ENCODE data around the gene LTBP1. TPM values are rescaled to one million over a fixed set of nuclear protein-coding genes. Genes with fewer than 3 reads are reported as not detected.

LTBP1 gene
- polyA plus RNA-seq: 9.2 to 16.7 TPM (median 9.3 TPM) in 3 replicates
- 1.2 TPM for polyA plus RNA-seq (2011; ENCODE audit: low read depth)
- 2.9 and 3.2 TPM in 2 replicates for polyA plus RNA-seq (2011; cell fraction: cytosol; rRNA removed)
- 22.7 and 23.4 TPM in 2 replicates for polyA plus RNA-seq (2011; cell fraction: nucleus; rRNA removed)
- polyA plus RNA-seq (2012; ENCODE audit: low replicate concordance): 1.9 and 8.7 TPM in 2 replicates
- 19.8 to 31.3 TPM (median 22.8 TPM) in 3 replicates for polyA minus RNA-seq
- 9.0 TPM for polyA minus RNA-seq (2011; cell fraction: cytosol; rRNA and poly(A)+ RNA removed)
- polyA minus RNA-seq (2011; cell fraction: nucleus; rRNA and poly(A)+ RNA removed): 20.9 and 44.6 TPM in 2 replicates

DNA sequence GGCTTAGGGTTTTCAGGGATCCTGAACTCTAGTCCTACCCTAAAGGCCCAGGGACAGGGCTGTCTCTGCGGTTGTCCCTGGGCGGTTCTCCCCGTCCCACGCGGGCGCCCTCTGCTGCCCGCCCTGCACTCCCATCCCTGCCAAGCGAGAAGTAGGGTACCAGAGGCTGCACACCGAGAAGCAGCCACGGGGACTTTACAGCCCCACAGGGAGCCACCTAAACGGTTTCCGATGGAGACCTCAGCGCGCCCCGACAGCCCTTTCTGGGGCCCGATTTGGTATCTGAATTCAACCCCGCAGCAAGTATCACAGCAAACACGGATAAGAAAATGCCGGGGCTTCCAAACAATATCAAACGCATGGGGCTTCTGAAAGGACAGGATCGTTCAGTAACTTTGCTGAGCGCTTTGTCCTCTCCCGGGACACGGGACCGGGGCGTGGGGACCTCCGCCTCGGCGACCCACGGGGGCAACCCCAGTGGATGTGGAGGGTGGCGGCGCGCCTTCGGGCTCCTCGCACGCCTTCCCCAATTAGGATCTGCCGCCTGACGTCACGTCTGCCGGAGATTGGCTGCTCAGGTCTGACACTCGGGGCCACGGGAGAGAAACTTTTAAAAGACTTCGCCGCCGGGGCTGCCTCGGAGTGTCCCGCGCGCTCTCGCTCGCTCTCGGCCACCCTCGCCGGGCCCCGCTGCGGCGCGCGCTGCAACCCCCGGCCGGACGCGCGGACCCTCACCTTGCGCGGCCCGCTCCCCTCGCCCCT is at the start of gene LTBP1:
Gene LTBP1, plus strand, starts transcription at position 640 of the 762 bp plus-strand sequence. CDS start 372 bp downstream, outside the sequence.
- Histone ChIP-seq H3K9me1 (ENCODE audit: control insufficient read depth, extremely low read depth, insufficient read depth, low read length) (no peaks in the 10 kb centered on the region), H3K4me1 (ENCODE audit: control insufficient read depth, extremely low read depth, insufficient read depth, low read length) (no peaks in the 10 kb centered on the region), H3K4me2 (ENCODE audit: control insufficient read depth, extremely low read depth, insufficient read depth, low read depth, low read length) (peak within 1 kb of the TSS; percentile 85), H3K79me2 (ENCODE audit: control insufficient read depth, insufficient read depth, low read length) (no peaks in the 10 kb centered on the region), H3K36me3 (ENCODE audit: control insufficient read depth in 2 of 2, extremely low read depth in 1 of 2, insufficient read depth in 2 of 2, low read length in 2 of 2) (no peaks in the 10 kb centered on the region), H3K27me3 (ENCODE audit: control insufficient read depth, extremely low read depth, insufficient read depth, low read length) (no peaks in the 10 kb centered on the region), H3K4me3 (ENCODE audit: control insufficient read depth in 2 of 3, extremely low read depth in 1 of 3, insufficient read depth in 2 of 3, low read depth in 1 of 3, low read length in 3 of 3) (peak within 1 kb of the TSS; percentile 50 to 77 (median 71)), H3K9me3 (ENCODE audit: control insufficient read depth, low read depth, low read length) (no peaks in the 10 kb centered on the region), H3K27ac (ENCODE audit: control insufficient read depth, insufficient read depth, low read length) (no peak within 1 kb of the TSS), H3K9ac (ENCODE audit: control insufficient read depth, extremely low read depth, insufficient read depth, low read length) (peak within 1 kb of the TSS; percentile 53), H4K20me1 (ENCODE audit: control insufficient read depth, extremely low read depth, insufficient read depth, low read length) (no peaks in the 10 kb centered on the region), H2AFZ (ENCODE audit: control insufficient read depth, low read length) (peak within 1 kb of the TSS; percentile 71)
- DNase-seq (ENCODE audit: low read depth, low spot score): no peak
- TF ChIP-seq EZH2 (IDR thresholded peaks at IDR 0.05; ENCODE audit: low read length): no peak
- TF ChIP-seq, protein P1, sequence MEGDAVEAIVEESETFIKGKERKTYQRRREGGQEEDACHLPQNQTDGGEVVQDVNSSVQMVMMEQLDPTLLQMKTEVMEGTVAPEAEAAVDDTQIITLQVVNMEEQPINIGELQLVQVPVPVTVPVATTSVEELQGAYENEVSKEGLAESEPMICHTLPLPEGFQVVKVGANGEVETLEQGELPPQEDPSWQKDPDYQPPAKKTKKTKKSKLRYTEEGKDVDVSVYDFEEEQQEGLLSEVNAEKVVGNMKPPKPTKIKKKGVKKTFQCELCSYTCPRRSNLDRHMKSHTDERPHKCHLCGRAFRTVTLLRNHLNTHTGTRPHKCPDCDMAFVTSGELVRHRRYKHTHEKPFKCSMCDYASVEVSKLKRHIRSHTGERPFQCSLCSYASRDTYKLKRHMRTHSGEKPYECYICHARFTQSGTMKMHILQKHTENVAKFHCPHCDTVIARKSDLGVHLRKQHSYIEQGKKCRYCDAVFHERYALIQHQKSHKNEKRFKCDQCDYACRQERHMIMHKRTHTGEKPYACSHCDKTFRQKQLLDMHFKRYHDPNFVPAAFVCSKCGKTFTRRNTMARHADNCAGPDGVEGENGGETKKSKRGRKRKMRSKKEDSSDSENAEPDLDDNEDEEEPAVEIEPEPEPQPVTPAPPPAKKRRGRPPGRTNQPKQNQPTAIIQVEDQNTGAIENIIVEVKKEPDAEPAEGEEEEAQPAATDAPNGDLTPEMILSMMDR (optimal IDR thresholded peaks at IDR 0.05 in 1 of 3, IDR thresholded peaks at IDR 0.05 in 1 of 3, conservative IDR thresholded peaks at IDR 0.05 in 1 of 3; ENCODE audit: extremely low read depth in 1 of 3, insufficient read depth in 2 of 3, low read length in 3 of 3): peak; percentile 68 to 91 (median 87)
- dilution Hi-C loops (cut with MboI; ENCODE audit: extremely low pct_ligation_motif_present, low sequenced_read_pairs): no loop called here
- FAIRE-seq: no peak

DNA sequence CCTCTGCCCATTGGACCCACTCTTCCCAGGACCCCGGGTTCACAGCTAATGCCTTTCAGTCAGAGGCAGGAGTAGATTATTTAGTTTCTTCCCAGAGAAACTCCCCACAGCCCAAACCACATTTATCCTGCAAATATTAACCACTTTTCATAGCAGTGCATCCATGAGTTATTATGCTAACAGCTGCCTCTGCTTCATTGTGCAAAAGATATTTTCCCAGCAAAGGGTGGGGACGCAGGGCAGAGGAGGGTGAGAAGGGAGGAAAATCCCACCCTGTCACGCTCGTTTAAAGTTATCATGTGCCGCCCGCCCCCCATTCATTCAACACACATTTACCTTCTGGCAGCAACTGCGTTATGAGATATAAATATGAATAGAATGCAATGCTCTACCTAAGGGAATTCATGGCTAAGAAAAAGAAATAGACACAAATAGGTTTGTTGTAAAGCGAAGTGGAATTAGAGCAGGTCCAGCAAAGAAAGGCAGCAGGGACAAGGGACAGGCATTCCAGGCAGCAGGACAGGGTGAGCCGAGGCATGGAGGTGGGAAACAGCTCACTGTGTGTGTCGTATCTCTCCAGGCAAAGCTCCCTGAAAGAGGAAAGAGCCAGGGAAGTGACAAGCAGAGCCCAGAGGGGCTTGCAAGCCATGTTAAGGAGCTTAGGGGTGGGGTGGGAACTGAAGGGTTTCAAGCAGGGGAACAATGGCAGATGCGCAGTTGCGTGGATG is 46.3 kb upstream of the LTBP1 start:
- H3K9me1 ChIP-seq (ENCODE audit: control insufficient read depth, extremely low read depth, insufficient read depth, low read length): no peaks in the 10 kb centered on the region
- no peak overlapping the region for H3K4me2 ChIP-seq (ENCODE audit: control insufficient read depth, extremely low read depth, insufficient read depth, low read depth, low read length)
- FAIRE-seq: no peak
- peaks cover 18% of the 10 kb centered on the region for H3K27me3 ChIP-seq (ENCODE audit: control insufficient read depth, extremely low read depth, insufficient read depth, low read length)
- TF ChIP-seq EZH2 (IDR thresholded peaks at IDR 0.05; ENCODE audit: low read length): no peak
- TF ChIP-seq, protein P1 (optimal IDR thresholded peaks at IDR 0.05 in 1 of 3, IDR thresholded peaks at IDR 0.05 in 1 of 3, conservative IDR thresholded peaks at IDR 0.05 in 1 of 3; ENCODE audit: extremely low read depth in 1 of 3, insufficient read depth in 2 of 3, low read length in 3 of 3): no peak
- no peaks in the 10 kb centered on the region for H3K36me3 ChIP-seq (ENCODE audit: control insufficient read depth in 2 of 2, extremely low read depth in 1 of 2, insufficient read depth in 2 of 2, low read length in 2 of 2)
- no peaks in the 10 kb centered on the region for H3K4me1 ChIP-seq (ENCODE audit: control insufficient read depth, extremely low read depth, insufficient read depth, low read length)
- no peak overlapping the region for H3K9ac ChIP-seq (ENCODE audit: control insufficient read depth, extremely low read depth, insufficient read depth, low read length)
- no peak overlapping the region for H3K27ac ChIP-seq (ENCODE audit: control insufficient read depth, insufficient read depth, low read length)
- H3K9me3 ChIP-seq (ENCODE audit: control insufficient read depth, low read depth, low read length): no peaks in the 10 kb centered on the region
- DNase-seq (ENCODE audit: low read depth, low spot score): no peak
- no peaks in the 10 kb centered on the region for H3K79me2 ChIP-seq (ENCODE audit: control insufficient read depth, insufficient read depth, low read length)
- H2AFZ ChIP-seq (ENCODE audit: control insufficient read depth, low read length): no peak overlapping the region
- no peak overlapping the region for H3K4me3 ChIP-seq (ENCODE audit: control insufficient read depth in 2 of 3, extremely low read depth in 1 of 3, insufficient read depth in 2 of 3, low read depth in 1 of 3, low read length in 3 of 3)
- dilution Hi-C loops (cut with MboI; ENCODE audit: extremely low pct_ligation_motif_present, low sequenced_read_pairs): no loop called here
- no peaks in the 10 kb centered on the region for H4K20me1 ChIP-seq (ENCODE audit: control insufficient read depth, extremely low read depth, insufficient read depth, low read length)

Data from keratinocyte (primary cell).